Mesenteric fat pad (tissue), 1 donor: ENCODE measurements around the gene CREBZF. TPM values are rescaled to one million over a fixed set of nuclear protein-coding genes. Genes with fewer than 3 reads are reported as not detected.
"Not testable (repeated sequence)": the region's sequence is repeated elsewhere in the genome, so short reads cannot be mapped to it uniquely, and the experiment has no call there.

Experiments used
- DNase-seq: peaks from one replicate; pipeline ENCODE4 v3.0.0-alpha.2; 2020; ENCODE audit warnings: low spot score
- total RNA-seq: library from RNA; stranded (reverse); fragmentation: NEBNext Ultra II Directional; extraction: Animal tissue kit (Norgen Biotek cat#: 25700); gene quantifications from one replicate; pipeline ENCODE4 v1.2.1, GENCODE V29; 2021
- donor health status: DM: yes; HTN: yes; CAD: no.

Gene CREBZF
- total RNA-seq, 1 donor from 2014 or later, result 25.1 TPM

DNA sequence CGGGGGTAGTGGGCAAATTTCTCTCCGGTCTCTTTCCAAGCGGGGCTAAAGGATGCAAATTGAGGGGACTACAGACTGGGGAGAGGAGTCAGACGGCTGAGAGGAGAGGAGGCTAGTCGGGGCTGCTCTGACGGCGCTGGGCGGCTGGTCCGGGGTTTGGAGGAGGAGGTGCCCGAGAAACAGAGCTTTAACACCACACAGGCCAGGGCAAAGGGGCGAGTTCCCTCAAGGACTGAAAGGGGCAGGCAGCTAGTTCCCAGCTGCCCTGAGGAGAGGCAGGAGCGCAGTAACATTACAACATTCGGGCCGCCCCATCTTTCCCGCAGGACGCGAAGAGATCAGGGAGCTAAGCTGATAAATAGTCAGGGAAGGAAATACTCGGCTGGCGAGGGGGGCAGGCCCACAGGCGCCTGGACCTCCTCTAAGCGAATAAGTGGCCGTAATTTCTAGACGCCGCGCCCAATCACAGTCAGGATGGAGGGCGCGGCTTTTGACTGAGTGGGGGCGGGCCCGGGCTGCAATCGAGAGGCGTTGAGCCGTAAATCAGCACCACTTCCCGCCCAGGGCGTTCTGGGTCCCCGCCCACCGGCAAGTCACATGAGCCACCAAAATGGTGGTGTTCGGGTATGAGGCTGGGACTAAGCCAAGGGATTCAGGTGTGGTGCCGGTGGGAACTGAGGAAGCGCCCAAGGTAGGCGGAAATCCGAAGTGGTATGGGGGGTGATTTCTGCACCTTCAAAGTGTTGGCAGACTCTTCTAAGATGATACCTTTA lies 36.7 kb downstream of the CREBZF start, which contains the start of gene TMEM126B:
TSS of gene TMEM126B (plus strand) at position 596 of the 773 bp plus-strand sequence. CDS start at position 611, 15 bp downstream.
- peak; percentile 98 for DNase-seq

DNA sequence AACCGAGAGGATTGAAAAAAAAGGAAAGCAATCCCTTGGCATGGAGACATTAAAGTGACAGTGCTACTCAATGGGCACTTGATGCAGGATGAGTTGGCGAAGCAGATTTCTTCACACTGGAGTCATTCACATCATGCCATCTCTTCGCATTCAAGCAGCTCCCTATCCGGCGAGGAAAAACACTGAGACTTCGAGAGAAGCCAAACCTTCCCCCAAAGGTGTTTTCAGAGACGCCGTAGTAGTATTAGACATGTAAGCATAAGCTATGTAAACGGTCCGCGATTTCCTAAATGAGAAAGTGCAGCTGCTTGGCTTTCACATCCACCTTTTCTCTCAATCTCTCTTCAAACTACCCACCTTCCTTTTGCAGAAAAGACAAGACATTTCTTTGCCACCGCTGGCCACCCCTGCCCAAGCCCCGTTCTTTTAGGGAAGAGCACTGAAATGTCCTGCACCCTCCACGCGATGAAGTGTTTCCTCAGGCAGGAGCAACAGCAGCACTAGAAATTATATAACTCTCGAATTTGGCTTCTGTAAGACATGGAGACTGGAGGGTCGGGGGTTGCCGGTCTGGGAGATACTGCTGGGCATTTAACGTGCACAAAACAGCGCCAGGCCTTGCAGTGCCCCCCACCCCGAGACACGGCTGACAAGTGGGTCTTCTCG lies 37.5 kb downstream of the CREBZF start, which contains the start of gene DLG2:
TSS of gene DLG2 (minus strand) at position 13 of the 666 bp plus-strand sequence.
- no peak for DNase-seq

DNA sequence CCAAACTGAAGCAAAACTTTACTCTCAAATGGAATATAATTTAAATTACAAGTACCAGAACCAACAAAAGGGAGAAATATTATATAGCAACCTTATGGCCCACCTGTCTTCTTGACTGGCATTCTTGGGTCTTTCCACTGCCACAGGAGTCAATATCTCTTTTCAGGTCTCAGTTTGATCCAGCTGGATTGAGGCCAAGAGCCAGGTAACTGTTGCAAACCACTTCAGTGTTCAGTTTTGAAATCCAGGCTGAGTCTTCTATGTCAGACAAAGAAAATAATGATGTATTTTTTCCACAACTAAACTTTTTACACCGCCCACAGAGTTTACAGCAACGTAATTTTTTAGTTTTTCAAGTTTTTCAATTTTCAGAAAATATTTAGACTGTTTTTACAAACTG lies 38.4 kb downstream of the CREBZF start:
- DNase-seq, result no peak

DNA sequence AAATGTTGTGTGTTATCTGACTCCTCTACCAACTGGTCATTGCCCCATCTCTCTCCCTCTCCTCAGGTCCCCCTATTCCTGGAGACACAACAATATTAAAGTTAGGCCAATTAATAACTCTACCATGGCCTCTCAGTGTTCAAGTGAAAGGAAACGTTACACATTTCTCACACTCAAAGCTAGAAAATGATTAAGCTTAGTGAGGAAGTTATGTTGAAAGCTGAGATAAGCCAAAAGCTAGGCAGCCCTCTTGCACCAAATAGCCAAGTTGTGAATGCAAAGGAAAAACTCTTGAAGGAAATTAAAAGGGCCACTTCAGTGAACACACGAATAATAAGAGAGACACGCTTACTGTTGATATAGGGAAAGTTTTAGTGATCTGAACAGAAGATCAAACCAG lies 44.7 kb downstream of the CREBZF start:
- no peak for DNase-seq

DNA sequence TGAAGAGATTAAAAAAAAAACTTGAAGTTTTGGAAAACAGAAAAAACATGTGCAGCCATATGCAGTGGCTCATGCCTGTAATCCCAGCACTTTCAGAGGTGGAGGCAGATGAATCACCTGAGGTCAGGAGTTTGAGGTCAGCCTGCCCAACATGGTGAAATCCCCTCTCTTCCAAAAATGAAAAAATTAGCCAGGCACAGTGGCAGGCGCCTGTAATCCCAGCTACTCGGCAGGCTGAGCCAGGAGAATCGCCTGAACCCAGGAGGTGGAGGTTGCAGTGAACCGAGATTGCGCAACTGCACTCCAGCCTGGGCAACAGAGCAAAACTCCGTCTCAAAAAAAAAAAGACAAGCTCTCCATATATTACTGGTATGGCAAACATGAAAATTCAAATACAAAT lies 45.4 kb downstream of the CREBZF start:
- no peak for DNase-seq

DNA sequence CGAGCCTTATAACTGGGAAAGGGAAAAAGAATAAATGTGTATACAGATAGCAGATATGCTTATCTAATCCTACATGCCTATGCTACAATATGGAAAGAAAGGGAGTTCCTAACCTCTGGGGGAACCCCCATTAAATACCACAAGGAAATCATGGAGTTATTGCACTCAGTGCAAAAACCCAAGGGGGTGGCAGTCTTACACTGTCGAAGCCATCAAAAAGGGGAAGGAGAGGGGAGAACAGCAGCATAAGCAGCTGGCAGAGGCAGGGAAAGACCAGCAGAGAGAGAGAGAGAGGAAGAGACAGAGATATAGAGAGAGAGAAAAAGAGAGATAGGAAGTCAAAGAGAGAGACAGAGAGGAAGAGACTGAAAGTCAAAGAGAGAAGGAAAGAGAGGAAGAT lies 53.3 kb downstream of the CREBZF start:
- DNase-seq, result not testable (repeated sequence)

Other genes with a start within 250 kb of the CREBZF start
- gene DLG2, start 37.8 kb downstream of the CREBZF start, total RNA-seq, result 2.8 TPM
- 44.5 TPM for gene TMEM126B, start 36.5 kb downstream of the CREBZF start, total RNA-seq
- 36.6 TPM for gene TMEM126A, start 17.2 kb downstream of the CREBZF start, total RNA-seq
- 0.84 TPM for gene CCDC89, start 21.1 kb upstream of the CREBZF start, total RNA-seq
- 13.5 TPM for gene SYTL2, start 146.0 kb upstream of the CREBZF start, total RNA-seq
- not detected for gene CCDC83, start 190.3 kb upstream of the CREBZF start, total RNA-seq